Subcutaneous abdominal adipose tissue (tissue), 5 donors: ENCODE data around the gene ELF2.
"Not testable (repeated sequence)": the region's sequence is repeated elsewhere in the genome, so short reads cannot be mapped to it uniquely, and the experiment has no call there.

ENCODE experiments used
- H3K27ac ChIP-seq: one replicate; pipeline ENCODE4 v1.7.0; 2013; ENCODE audit warnings: low read depth, mild to moderate bottlenecking, inconsistent platforms, low read length, moderate library complexity
- H3K27me3 ChIP-seq, 5 donors: one replicate each; pipeline ENCODE4 v1.7.0; 2013; ENCODE audit warnings: low read length in 5 of 5, inconsistent platforms in 1 of 5; ENCODE audit not compliant: control insufficient read depth in 5 of 5, insufficient read depth in 4 of 5
- H3K36me3 ChIP-seq, 5 donors: one replicate each; pipeline ENCODE4 v1.7.0; 2013; ENCODE audit warnings: low read length in 5 of 5; ENCODE audit not compliant: control insufficient read depth in 5 of 5, insufficient read depth in 5 of 5
- H3K4me1 ChIP-seq, 5 donors: one replicate each; pipeline ENCODE4 v1.7.0; 2013; ENCODE audit warnings: low read length in 5 of 5, mild to moderate bottlenecking in 3 of 5, moderate library complexity in 1 of 5; ENCODE audit not compliant: control insufficient read depth in 5 of 5, insufficient read depth in 5 of 5
- H3K4me3 ChIP-seq, 5 donors: one replicate each; pipeline ENCODE4 v1.7.0; 2013; ENCODE audit warnings: low read length in 5 of 5, low read depth in 1 of 5
- H3K9ac ChIP-seq, 5 donors: one replicate each; pipeline ENCODE4 v1.7.0; 2013; ENCODE audit warnings: low read length in 5 of 5, mild to moderate bottlenecking in 4 of 5, moderate library complexity in 3 of 5
- H3K9me3 ChIP-seq, 5 donors: one replicate each; pipeline ENCODE4 v1.7.0; 2013; ENCODE audit warnings: low read length in 5 of 5; ENCODE audit not compliant: control insufficient read depth in 5 of 5
- donor health status: healthy.
- donor health status: healthy.
- donor health status: healthy.
- donor health status: healthy.
- donor health status: healthy.

ELF2 gene

DNA sequence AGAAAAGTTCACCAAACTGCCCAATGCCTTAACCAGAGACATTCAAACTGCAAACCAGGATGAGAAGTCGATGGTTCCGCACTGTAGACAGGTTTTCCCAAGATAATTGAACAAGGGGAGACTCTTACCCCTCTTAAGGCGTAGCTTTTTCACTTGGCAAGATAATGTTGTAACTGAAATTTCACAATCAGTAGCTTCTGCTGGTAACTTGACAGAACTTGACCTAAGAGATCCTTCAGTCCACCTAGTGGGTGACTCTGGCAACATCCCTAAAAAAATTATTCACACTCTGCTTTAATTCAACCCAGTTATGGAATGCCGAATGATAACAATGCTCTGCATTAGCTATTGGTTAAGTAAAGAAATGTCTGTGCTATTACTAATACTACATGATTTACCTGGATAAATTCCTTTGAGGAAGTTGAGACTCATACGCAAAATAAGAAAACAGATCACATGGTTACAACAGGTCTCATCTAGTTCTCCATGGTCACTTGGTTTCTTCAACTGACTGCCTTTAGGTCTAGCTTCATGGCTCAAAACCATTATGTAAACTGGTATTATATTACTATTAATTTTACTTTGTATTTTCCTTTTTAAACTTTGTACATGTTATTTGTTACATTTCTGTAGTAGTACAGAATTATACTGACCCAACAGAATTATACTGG lies 9.1 kb downstream of the ELF2 start:
- H3K9me3 ChIP-seq = no peaks in the 10 kb centered on the region
- H3K27me3 ChIP-seq = no peaks in the 10 kb centered on the region
- no peaks in the 10 kb centered on the region for H3K36me3 ChIP-seq
- peak overlapping the region in 2 of 5 donors; percentile 16 to 35 for H3K4me3 ChIP-seq
- no peak overlapping the region for H3K27ac ChIP-seq
- H3K9ac ChIP-seq = no peak overlapping the region
- peaks cover 0 to 30% (median 19%) of the 10 kb centered on the region in 5 donors for H3K4me1 ChIP-seq

DNA sequence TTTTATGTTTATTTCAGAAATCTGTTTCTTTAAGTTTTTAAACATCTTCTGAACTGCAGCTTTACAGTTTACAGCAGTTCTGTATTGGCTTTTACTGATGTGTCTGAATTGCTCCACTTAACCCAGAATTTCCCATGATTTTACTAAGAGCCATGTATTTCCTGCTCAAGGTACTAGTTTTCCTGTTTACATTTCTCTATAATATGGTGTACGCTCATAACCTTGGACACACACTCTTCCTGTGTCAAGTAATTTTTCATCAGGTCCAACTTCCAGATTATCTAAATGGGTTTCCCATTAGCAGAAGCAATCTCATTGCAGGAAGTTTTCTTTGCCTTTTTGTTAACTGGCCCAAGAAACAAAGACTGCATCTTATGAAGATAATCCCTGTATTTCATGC lies 12.3 kb downstream of the ELF2 start:
- Histone ChIP-seq H3K4me1 (peaks cover 0 to 30% (median 14%) of the 10 kb centered on the region in 5 donors), H3K36me3 (no peaks in the 10 kb centered on the region), H3K9me3 (no peaks in the 10 kb centered on the region), H3K4me3 (no peak overlapping the region), H3K27me3 (no peaks in the 10 kb centered on the region), H3K9ac (no peak overlapping the region), H3K27ac (no peak overlapping the region)

DNA sequence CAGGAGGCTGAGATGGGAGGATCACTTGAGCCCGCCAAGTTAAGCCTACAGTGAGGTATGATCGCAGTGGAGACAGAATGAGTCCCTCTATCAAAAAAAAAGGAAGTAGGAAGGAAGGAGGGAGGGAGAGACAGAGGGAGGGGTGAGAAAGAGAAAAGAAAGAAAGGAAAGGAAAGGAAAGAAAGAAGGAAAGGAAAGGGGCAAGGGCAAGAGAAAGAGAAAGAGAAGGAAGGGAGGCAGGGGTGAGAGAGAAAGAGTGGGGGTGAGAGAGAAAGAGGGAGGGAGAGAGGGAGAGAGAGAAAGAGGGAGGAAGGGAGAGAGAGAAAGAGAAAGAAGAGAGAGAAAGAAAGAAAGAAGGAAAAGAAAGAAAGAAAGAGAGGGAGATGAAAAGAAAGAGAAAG lies 13.2 kb downstream of the ELF2 start:
- Histone ChIP-seq H3K9me3 (no peaks in the 10 kb centered on the region), H3K4me1 (peaks cover 0 to 30% (median 14%) of the 10 kb centered on the region in 5 donors), H3K27ac (no peak overlapping the region), H3K9ac (no peak overlapping the region), H3K36me3 (no peaks in the 10 kb centered on the region), H3K4me3 (no peak overlapping the region), H3K27me3 (no peaks in the 10 kb centered on the region)

DNA sequence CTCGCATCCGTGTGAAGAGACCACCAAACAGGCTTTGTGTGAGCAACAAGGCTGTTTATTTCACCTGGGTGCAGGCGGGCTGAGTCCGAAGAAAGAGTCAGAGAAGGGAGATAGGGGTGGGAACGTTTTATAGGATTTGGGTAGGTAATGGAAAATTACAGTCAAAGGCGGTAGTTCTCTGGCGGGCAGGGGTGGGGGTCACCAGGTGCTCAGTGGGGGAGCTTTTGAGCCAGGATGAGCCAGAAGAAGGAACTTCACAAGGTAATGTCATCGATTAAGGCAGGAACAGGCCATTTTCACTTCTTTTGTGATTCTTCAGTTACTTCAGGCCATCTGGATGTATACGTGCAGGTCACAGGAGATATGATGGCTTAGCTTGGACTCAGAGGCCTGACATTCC lies 19.0 kb downstream of the ELF2 start:
- H3K9me3 ChIP-seq, H3K9ac ChIP-seq, H3K36me3 ChIP-seq, H3K4me3 ChIP-seq, H3K27ac ChIP-seq, H3K27me3 ChIP-seq, H3K4me1 ChIP-seq: not testable (repeated sequence)

DNA sequence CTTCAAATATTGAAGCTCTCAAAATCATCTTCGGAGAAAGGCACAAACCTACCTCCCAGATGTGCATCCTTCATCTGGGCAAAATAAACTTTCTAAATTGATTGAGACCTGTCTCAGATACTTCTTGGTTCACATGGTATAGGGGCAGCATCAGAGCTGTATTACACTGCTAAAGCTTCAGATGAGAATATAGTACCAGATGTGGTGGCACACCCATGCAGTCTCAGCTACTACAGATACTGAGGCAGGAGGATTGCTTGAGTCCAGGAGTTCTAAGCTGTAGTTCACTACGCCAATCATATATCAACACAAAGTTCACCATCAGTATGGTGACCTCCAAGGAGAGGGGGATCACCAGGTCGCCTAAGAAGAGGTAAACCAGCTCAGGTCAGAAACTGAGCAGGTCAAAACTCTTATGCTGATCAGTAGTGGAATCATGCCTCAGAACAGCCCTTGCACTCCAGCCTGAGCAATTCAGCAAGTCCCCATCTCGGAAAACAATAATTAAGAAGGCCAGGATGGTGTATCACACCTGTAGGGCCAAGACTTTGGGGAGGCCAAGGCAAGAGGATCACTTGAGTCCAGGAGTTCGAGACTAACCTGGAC lies 22.0 kb downstream of the ELF2 start:
- peaks cover 0 to 6% (median 0%) of the 10 kb centered on the region in 5 donors for H3K4me1 ChIP-seq
- no peaks in the 10 kb centered on the region for H3K27me3 ChIP-seq
- peaks cover 0 to 3% (median 0%) of the 10 kb centered on the region in 5 donors for H3K36me3 ChIP-seq
- H3K27ac ChIP-seq = no peak overlapping the region
- H3K9me3 ChIP-seq = no peaks in the 10 kb centered on the region
- H3K9ac ChIP-seq = no peak overlapping the region
- H3K4me3 ChIP-seq = no peak overlapping the region

DNA sequence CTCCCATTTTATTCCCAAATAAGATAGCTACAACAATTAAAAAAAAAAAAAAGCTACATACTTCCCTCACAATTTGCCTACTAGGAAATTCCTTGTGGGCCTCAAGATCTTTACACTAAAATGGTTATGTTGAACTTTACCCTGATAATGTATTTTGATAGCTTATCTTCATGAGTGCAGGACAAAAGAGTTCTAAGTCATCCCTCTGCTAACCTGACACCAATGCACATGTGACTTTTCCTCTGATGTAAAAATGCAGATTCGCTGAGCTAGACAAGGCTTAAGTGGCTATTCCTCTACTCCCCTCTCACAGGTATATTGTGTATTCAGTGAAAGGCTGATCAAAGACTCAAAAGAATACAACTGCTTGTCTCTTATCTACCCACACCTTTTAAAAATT lies 22.5 kb downstream of the ELF2 start:
- H3K9me3 ChIP-seq = no peaks in the 10 kb centered on the region
- H3K27ac ChIP-seq = no peak overlapping the region
- H3K9ac ChIP-seq = no peak overlapping the region
- peaks cover 0 to 6% (median 0%) of the 10 kb centered on the region in 5 donors for H3K4me1 ChIP-seq
- H3K27me3 ChIP-seq = no peaks in the 10 kb centered on the region
- H3K4me3 ChIP-seq = no peak overlapping the region
- peaks cover 0 to 3% (median 0%) of the 10 kb centered on the region in 5 donors for H3K36me3 ChIP-seq

DNA sequence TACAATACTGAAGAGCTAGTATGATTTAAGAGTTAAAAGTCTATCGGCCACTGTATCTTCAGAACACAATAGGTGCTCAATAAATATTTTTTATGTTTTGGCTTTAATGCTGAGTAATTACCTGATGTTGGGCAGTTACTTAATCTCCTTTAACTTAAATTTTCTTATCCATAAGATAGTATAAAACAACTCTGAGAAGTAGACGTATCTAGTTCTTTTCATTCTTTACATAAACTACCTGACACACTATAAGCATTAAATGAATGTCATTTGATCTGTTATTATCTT lies 22.9 kb downstream of the ELF2 start:
- no peaks in the 10 kb centered on the region for H3K9me3 ChIP-seq

DNA sequence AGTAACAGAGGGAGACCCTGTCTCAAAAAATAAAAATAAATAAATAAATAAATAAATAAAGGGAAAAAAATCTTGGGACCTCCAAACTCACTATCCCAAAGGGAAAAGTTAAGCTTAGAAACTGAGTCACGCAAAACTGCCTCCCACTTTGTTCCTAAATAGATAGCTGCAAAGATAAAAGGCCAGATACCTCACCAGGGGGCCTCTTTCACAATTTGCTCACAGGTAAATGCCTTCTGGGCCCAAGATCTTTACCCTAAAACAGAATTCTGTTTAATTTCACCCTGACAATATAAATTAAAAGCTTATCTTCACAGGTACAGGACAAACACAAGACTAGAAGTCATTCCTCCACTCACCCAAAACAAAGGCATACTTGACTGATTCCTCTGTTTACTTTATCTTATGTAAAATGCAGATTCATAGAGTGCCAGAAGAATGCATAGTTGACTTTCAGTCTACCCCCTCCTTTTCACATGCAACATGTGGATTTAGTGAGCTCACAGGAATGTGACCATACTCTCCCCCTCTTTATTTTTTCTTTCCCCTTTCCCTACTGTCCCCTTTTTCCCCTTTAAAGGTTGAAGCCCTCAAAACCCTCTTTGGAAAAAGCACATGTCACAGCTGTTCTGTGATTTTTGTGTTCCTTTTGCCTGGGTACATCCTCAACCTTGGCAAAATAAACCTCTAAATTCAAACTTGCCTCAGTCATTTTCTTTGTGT lies 23.4 kb downstream of the ELF2 start:
- Histone ChIP-seq H3K9ac (no peak overlapping the region), H3K36me3 (peaks cover 0 to 3% (median 0%) of the 10 kb centered on the region in 5 donors), H3K4me3 (no peak overlapping the region), H3K27me3 (no peaks in the 10 kb centered on the region), H3K27ac (no peak overlapping the region), H3K9me3 (no peaks in the 10 kb centered on the region), H3K4me1 (peaks cover 0 to 6% (median 0%) of the 10 kb centered on the region in 5 donors)

More for the DNA sequence above, 22.9 kb downstream of the ELF2 start:
- Histone ChIP-seq H3K4me3 (no peak overlapping the region), H3K27ac (no peak overlapping the region), H3K4me1 (peaks cover 0 to 6% (median 0%) of the 10 kb centered on the region in 5 donors), H3K9ac (no peak overlapping the region), H3K36me3 (peaks cover 0 to 3% (median 0%) of the 10 kb centered on the region in 5 donors), H3K27me3 (no peaks in the 10 kb centered on the region)

DNA sequence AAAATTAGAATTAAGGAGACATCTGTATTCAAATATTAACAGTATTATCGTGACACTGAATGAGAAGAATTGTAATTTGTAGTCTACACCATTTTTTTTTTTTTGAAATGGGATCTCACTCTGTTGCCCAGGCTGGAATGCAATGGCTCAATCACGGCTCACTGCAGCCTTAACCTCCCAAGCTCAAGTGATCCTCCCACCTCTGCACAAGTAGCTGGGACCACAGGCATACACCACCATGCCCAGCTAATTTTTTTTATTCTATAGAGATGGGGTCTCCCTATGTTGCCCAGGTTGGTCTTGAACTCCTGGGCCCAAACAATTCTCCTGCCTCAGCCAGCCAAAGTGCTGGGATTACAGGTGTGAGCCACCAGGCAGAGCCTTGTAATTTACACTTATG lies 24.8 kb downstream of the ELF2 start:
- Histone ChIP-seq H3K9me3 (no peaks in the 10 kb centered on the region), H3K9ac (no peak overlapping the region), H3K27ac (no peak overlapping the region), H3K36me3 (no peaks in the 10 kb centered on the region), H3K27me3 (no peaks in the 10 kb centered on the region), H3K4me3 (no peak overlapping the region), H3K4me1 (peaks cover 0 to 6% (median 0%) of the 10 kb centered on the region in 5 donors)

DNA sequence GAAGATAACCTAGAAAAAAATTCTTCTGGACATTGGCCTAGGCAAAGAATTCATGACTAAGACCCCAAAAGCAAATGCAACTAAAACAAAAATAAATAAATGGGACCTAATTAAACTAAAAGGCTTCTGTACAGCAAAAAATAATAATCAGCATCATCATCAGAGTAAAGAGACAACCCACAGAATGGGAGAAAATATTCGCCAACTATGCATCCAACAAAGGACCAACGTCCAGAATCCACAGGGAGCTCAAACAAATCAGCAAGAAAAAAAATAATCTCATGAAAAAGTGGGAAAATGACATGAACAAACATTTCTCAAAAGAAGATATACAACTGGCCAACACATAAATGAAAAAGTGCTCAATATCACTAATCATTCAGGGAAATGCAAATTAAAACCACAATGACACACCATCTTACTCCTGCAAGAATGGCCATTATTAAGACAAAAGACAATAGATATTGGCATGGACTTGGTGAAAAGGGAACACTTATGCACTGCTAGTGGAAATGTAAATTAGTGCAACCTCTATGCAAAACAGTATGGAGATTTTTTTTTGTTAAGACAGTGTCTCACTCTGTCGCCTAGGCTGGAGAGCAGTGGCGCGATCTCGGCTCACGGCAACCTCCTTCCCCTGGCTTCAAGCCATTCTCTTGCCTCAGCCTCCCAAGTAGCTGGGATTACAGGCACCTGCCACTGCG lies 29.9 kb downstream of the ELF2 start:
- no peaks in the 10 kb centered on the region for H3K36me3 ChIP-seq
- H3K9ac ChIP-seq = no peak overlapping the region
- H3K27ac ChIP-seq = no peak overlapping the region
- H3K27me3 ChIP-seq = no peaks in the 10 kb centered on the region
- H3K4me1 ChIP-seq = peaks cover 0 to 24% (median 15%) of the 10 kb centered on the region in 5 donors
- peaks cover 0 to 5% (median 0%) of the 10 kb centered on the region in 5 donors for H3K9me3 ChIP-seq
- no peak overlapping the region for H3K4me3 ChIP-seq
